GM12873 (cell line): ENCODE results near the gene AASDH.

Experiments used
- CTCF ChIP-seq: IDR thresholded peaks from 2 replicates; pipeline ENCODE4 v1.5.1; 2012; ENCODE audit warnings: low read depth, mild to moderate bottlenecking, moderate library complexity, low read length, control low read depth; ENCODE audit not compliant: insufficient read depth; ENCODE audit errors: missing control alignments

The AASDH gene

GRCh38 chr4:56315041-56315440 is 72.2 kb downstream of the AASDH start:
- no peak for TF ChIP-seq CTCF

- no peak for TF ChIP-seq CTCF
Measured at GRCh38 chr4:56314207-56314915, 72.9 kb downstream of the AASDH start.

GRCh38 chr4:56313132-56313531 is 74.2 kb downstream of the AASDH start:
- no peak for TF ChIP-seq CTCF

GRCh38 chr4:56311299-56311975 is 75.9 kb downstream of the AASDH start:
- no peak for TF ChIP-seq CTCF

- no peak for TF ChIP-seq CTCF
Measured at GRCh38 chr4:56310401-56311125, 76.7 kb downstream of the AASDH start.

GRCh38 chr4:56308384-56308783 is 78.9 kb downstream of the AASDH start:
- no peak for TF ChIP-seq CTCF

GRCh38 chr4:56307423-56307822 is 79.9 kb downstream of the AASDH start:
- TF ChIP-seq CTCF = no peak
